ENCODE data around the gene CABLES2. TPM values are rescaled to one million over a fixed set of nuclear protein-coding genes. Genes with fewer than 3 reads are reported as not detected.
A peak's percentile ranks its signal among the peaks of the same experiment; 100 is the strongest.

CABLES2 gene
- total RNA-seq, 1 experiment from 2014 or later: 10.4 TPM

DNA sequence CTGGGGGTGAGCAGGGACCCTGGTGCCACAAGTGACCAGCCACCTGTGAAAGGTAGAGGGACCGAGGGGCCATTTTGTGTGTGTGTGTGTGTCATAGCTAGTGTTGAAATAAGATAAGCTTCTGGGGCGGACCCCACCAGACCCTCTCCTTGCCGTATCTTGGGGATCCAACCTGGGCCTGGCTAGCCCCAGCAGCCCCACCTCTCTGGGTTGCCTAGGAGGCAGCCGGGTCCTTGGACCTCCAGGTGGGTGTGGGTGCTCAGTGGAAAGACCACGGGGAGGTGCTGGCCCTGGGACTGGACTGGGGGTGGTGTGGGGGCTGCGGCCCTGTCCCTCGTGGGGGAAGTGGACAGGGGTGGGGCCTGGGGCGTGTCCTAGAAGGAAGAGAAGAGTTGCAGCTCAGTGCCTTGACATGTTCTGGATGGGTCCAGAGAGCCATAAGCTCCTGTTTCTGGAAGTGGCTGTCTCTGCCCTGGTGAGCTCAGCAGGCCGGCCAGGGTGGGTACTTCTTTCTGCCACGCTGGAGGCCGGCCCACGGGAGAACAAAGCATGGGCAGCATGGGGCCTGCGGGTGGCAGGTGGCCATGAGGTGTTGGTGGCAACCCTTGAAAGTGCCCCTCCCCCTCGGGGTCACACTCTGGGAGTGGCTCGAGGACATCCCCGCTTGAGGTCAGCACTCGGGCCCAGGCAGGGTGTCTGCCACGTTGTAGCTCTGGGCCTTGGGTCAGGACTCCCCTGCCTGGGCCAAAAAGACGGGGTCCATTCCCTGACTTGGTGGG is 11.8 kb upstream of the CABLES2 start:
- no peak for DNase-seq (ENCODE audit: low spot score)

DNA sequence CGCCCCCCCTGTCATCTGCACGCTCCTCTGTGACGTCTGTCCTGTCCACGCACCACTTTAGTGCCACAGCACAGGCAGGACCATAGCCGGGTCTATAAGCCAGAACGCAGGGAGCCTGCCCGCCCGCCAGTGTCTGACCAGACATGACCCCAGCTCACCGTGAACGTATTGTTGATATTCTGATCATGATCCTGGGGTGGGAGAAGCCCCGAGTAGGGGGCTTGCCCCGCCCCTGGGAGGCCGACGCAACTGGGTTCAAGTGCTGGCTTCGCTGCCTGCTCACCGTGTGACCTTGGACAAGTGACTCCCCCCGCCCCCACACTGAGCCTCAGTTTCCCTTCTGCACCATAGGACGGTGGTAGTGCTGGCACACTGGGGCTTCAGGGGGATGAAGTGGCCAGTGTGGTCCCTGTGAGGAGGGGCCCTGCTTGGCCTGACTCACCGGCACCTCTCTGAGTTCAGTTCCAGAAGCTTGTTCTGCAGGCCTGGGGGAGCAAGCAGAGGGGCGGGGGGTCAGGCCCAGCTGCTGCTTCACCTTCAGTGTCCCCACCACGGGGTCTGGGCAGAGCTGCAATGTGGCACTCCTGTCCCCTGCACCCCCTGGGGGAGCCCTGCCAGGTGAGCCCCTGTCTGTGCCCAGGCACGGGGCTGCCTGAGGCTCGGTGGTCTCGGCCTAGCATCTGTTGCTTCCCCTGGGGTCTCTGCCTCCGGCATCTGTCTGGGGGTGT is 11.1 kb upstream of the CABLES2 start:
- no peak for DNase-seq (ENCODE audit: low spot score)

DNA sequence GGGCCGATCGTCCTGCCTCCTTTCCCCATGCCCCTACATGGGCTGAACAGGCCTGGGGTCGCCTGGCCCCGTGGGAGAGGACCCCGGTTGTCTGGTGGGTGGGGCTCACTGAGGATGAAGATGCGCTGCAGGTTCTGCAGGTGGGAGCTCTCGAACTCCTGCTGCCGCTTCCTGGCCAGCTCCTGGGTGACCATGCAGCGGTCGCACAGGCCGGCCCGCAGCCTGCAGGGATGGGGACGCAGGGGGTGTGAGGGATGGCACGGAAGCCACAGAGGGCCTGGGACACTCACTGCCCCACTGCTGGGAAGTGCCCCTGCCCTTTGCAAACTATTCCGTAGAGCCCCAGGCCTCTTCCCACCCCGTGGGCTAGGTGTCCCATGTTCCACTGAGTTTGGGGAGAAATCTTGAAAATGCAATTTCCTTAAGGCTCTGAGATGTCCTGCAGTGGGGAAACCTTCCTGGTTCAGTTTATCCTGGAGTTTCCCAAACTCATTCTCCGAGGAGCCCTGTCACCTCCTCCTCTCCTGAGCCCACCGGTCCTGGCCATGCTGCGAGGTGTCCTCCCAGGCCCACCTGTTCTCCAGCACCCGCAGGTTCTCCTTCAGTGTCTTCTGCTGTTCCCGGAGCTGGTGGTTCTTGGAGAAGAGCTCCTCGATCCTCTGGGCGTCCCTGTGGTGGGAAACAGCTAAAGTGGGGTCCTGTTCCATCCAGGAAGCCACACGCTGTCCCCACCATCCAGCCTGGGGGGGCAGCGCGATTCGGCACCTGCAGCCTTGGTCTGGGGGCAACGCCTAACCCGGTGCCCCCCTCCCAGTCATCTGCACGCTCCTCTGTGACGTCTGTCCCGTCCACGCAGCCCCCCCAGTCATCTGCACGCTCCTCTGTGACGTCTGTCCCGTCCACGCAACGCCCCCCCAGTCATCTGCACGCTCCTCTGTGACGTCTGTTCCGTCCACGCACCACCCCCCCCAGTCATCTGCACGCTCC is 9.9 kb upstream of the CABLES2 start:
- no peak for DNase-seq (ENCODE audit: low spot score)

DNA sequence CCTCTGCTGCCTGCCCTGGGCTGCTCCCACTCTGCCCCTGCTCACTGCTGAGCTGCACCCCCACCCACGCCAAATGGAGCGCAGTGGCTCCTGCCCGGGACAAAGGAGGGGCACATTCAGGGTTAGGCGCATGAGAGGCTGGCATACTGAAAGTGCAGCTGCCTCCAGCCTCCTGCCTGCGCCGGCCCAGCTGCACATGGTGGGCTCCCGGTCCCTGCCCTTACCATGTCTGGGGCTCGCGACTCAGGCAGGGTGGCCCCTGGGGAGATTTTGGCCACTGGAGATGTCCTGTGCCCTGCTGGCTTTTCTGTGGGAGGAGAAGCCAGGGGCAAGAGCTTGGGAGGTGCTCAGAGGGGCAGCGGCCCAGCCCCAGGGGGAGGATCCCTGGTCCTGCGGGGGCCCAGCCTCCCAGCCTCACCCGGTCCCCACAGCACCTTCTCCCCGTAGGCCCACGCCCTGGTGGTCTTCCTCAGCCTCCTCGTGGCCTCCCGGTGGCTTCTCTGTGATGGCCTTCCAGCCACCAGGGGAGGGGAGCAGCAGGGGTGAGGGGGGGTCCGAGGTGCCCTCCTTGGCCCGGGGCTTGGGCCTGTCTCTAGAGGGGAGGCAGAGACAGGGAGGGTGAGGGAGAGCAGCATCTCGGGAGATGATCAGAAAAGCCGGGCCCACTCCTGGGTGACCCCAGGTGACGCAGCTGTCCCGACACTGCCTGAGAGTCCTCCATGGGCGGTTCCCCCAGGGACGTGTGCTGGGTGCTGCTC is 8.4 kb upstream of the CABLES2 start:
- no peak for DNase-seq (ENCODE audit: low spot score)

DNA sequence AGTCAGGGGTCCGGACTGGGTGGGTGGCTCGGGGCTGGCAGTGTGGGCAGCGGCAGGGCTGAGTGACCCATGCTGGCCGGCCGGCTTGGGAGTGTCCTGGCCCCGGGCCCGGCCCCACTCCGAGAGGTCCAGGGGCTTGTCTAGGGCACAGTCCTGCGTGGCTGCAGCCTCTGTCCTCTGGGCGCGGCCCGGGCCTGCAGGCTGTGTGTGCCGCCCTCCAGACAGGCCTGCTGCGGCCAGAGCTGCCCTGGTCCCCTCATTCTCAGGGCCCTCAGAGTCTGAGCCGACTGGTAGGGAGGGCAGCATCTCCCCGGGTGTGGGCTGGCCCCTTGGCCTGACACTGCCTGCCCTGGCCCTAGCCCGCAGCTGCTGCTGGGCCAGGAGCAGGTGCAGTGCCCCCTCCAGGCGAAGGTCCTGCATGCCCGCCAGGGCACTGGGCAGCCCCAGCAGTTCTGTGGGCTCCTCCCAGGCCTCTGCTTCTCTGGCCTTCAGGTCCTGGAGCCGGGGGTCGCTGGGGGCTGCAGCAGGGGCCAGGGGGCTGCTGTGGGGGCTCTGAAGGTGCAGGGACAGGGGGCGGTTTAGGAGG is 6.9 kb upstream of the CABLES2 start:
- no peak for DNase-seq (ENCODE audit: low spot score)

DNA sequence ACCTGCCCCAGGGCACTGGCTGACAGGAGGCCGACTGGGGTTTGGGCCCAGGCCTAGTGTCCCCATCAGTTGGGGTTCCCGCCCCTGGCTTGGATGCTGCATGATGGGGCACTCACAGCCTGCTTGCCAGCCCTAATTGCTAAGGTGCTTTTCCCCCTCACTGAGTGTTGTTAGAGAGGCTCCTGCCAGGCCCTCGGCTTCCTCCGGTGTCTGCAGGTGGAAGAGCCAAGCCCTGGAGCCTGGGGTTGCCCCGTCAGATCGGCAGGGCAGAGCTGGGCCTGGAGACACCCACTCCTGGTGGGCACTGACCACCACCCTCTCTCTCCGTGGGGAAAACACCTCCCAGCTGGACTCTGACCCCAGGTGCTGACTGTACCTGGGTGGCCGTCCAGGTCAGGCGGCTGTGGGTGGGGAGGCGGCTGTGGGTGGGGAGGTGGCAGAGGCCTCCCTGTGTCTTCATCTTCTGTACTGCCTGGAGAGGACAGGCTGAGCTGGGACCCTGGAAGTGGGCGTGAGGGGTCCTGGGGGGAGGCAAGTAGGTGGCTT is 6.0 kb upstream of the CABLES2 start:
- DNase-seq (ENCODE audit: low spot score): no peak

DNA sequence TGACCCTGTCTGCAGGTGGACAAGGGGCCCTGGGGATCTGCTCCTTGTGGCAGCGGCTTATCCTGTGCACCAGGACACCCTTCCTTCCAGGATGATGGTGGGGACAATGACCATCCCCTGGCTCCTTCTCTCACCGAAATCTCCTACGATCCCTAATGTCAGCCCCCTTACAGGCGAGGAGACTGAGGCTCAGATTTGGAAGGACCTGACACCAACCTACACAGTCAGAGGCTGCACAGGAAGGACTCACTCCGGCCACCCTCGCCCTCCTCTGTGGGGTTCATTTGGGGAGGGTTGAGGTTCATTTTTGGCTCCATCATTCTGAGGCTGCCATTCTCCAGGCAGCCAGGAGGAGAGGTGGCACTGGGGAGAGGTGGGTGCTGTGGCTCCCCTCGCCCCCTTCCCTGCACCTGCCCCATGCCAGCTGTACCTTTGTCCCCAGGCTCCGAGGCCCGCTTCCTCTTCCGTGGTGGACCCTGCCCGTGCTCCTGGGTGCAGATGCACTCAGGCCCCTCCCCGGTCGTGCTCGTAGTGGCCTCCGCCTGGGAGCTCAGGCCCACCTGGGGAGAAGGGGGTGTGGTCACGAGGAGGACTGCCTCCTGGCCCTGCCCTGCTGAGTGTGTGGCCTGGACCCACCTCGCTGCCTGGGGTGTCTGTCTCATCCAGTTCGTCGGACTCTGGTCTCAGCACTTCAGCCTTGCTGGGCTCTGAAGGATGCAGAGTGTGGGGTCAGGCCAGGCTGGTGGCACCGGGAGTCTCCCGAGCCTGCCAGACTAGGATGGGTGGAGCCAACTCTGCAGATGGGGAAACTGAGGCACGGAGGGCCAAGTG is 5.3 kb upstream of the CABLES2 start:
- DNase-seq (ENCODE audit: low spot score): no peak

DNA sequence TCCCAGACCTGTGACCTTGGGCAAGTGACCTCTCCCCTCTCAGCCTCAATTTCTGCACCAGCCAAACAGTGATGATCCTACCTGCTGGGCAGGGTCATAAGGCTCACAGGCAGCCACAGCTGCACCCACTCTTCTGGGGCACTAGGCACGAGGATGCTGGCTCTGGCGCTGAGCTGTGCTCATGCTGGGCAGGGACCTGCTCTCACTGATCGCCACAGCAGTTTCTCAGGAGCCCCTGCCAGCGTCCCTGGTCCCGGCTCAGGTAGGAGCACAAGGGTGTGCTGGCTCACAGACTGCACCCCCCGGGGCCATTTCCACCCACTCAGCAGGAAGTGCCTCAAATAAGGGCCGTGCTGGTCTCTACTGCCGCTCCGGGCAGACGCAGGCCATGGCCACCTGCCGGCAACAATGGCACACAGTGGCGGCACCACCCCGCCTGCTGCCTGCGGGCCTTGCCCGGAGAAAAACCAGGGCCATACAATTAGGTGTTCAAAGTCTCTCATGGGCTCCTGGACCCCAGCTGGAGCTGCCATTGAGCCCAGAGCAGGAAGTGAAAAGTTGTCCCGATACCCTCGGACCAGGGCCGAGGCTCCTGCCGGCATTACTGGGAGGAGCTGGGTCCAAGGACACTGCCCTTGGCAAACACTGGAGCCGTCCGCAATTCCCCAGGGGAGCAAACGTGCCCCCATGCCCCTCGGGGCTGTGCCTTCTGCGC is 4.6 kb upstream of the CABLES2 start:
- no peak for DNase-seq (ENCODE audit: low spot score)

DNA sequence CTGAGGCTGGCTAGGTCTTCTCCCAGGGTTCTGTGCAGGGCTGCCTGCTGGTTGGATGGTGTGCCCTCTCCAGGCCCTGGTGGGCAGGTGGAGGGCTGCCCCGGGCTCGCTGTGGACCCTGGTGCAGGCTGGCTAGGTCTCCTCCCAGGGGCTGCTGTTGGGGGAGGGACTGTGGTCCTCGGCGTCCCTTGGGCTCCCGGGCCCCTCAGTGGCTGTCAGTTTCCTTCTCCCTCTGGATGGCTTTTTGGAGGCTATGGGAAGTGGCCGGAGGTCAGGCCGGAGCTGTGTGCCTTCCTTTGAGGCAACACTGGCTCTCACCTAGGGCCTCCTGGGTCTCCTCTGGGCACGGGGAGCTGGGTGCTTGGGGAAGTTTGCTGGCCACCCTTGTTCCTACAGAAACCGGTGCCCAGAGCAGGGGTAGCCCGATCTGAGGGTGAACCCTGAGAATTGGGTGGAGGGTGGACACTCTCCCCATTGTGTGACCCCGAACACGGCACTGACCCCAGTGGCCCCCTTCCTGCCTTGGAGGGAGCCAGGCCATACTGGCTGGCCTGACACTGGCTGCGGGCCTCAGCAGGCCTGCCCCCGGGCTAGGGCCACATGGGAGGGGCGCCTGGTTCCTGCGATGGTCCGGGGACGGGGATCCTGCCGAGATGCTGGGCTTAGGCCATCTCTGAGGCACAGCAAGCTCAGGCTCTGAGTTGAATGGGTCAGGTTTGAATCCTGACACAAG is 3.8 kb upstream of the CABLES2 start:
- no peak for DNase-seq (ENCODE audit: low spot score)

DNA sequence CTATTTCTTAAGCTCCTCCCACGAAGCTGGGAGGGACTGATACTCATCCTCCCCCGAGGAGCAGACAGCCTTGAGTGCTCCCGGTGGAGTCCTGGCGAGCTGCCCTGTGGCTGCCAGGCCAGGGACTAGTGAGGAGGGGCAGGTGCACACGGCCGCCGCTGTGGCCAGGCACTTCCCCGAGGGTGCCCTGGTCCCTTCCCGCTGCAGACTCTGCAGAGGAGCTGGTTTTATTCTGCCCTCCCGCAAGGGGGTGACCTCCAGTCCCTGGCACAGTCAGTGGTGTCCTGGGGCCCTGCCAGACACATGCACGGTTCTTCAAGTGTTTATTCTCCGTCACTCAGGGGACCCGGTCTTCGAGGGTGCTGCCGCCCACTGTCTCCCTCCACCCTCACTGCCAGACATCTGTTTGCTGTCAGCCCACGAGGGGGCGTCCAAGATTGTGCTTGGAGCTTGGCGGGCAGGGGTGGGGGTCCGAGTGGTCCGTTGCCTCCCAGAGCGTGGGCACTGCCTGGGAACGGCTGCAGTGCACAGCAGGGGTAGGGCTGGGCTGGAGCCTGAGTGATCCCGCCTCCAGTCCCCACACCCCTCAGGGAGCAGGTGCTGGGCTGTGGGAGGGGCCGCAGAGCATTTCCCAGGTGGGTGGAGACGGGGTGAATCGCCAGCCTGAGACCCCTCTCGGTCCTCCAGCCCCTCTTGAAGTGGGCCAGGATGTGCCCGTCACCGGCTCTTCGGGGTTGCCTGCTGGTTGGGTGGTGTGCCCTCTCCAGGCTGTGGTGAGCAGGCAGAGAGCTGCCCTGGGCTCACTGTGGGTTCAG is 3.1 kb upstream of the CABLES2 start:
- DNase-seq (ENCODE audit: low spot score): peak; percentile 65

DNA sequence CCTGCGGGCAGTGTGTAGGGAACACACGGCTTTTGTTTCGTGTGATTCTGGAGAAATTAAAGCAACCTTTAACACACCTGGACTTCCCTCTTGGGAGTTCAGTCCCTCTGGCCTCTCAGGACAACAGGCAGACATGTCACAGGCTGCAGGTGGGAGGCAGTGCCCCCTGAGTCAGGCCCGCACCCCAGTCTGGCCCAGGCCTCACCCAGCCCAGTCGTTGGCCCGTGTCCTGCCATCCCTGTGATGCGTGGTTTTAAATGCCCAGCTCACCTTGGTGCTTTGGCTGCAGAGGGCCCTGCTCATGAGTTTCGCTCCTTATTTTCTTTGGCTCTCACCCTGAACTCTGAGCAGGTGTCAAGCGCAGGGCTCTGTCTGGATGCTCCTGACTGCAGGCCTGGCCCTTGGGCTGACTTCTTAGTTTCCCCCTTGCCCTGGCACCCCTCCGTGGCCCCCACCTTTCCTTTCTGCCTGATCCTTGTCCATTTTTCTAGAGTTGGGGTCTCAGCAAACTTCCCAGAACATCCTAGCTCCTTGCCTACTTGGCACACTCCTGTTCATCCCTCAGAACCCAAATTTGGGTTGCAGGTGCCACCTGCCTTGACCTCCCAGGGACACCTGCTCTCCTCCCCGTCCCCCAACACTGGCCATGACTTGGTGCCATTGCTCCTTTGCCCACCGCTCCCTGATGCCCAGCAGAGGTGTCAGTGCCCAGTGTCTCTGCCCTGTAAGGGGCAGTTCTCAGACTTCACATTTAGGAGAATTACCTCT is 2.2 kb upstream of the CABLES2 start:
- DNase-seq (ENCODE audit: low spot score): no peak

DNA sequence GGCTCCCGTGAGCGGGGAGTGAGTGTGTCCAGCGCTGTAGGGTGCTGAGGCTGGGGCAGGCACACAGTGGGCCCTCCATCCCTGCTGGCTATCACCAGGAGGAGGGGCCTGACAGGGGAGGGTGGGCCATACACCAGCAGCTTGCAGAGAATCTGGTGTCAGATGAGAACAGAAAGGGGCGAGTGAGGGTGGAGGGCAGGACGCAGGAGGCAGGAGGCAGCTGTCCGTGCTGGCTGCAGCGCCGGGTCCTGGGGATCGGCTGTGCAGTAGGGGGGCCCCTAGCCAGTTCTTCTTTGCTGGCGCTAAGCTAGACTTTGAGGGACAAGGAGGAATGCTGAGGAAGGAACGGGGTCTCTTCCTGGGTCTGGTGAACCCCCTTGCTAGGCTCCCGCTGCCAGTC is 1.6 kb upstream of the CABLES2 start:
- DNase-seq (ENCODE audit: low spot score): no peak

DNA sequence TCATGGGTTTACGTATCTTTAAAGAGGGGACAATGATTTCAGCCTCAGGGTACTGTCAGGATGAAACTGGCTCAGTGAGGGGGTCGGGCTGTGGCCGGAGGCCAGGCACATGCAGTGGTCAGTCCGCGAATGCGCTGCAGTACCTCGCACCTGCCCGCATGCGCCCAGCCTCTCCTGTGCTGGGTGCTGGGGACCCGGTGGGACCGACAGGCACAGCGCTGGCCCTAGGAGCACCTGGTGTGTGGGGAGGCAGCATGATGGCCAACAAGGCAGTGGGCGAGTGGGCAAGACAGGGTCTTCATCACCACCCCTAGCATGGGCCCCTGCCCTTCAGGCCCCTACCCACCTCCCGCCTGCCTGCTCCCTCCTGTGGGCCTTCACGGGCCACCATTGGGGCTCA is 970 bp upstream of the CABLES2 start:
- DNase-seq (ENCODE audit: low spot score): no peak

DNA sequence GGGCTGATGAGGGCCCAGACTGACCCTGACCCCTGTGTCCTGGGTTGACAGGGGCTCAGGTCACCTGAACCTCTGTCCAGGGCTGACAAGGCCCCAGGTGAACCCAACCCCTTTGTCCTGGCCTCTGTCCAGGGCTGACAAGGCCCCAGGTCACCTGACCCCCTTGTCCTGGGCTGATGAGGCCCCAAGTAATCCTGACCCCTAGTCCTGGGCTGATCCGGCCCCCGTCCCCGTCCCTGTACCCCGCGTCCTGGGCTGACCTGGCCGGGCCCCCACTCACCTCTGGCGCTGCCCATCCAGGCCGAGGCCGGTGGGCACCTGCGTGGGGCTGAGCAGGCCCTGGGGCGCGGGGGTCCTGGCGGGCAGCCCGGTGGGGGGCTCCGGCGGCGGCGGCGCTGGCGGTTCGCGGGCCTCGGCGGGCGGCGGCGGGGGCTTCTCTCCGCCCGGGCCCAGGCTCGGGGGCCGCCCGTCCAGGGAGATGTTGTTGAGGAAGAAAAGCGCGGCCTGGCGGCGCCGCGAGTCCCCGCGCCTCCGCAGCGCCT is 379 bp downstream of the CABLES2 start:
- DNase-seq (ENCODE audit: low spot score): no peak

DNA sequence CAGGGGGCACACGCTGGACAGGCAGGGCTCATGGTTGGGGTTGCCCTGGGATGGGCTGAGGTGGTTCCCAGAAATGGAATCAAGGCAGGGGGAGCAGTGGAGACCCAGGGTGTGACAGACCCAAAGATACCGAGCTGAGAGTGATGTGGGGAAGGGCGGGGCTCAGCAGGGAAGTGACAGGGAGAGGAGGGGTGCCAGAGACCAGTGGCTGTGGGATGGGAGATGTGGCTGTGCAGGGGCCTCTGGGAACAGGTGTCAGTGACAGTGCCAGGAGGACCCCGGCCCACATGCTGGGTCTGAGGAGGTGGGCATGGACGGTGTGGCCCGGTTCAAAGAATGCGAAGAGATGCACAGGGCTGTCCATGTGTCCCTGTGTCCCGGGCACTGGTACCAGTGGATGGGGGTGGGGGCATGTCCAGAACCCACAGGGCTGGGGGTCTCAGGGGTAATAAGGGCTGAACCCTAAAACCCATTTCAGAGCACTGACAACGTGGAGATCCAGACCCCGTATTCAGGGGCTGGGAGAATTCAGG is 1.0 kb downstream of the CABLES2 start:
- no peak for DNase-seq (ENCODE audit: low spot score)

Measured in A172 (cell line).